ENCODE measurements around the gene CRTC1.

DNA sequence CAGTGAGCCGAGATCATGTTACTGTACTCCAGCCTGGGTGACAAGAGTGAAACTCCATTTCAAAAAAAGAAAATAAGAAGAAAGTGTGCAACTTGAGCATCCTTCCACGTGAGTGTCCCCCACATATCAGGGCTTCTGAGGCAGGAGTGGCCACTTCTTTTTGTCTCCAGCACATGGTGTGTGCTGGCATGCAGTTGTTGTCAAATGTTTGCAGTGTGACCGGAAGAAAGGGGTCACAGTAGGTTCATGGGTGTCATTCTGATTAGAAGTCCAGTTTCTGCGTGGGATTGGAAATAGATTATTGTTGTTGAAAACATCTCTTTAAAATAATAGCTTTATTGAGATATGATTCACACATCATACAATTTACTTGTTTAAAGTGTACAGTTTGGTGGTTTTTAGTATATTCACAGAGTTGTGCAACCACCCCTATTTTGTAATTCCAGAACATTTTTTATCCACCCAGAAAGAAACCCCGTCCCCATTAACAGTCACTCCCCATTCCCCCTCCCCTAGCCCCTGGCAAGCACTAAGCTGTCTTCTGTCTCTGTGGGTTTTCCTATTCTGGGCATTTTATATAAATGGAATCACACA lies 2.2 kb downstream of the CRTC1 start:
- TF ChIP-seq BHLHE40 (IDR thresholded peaks at IDR 0.05; ENCODE audit: borderline replicate concordance), result no peak
- TF ChIP-seq FOXM1 (IDR thresholded peaks at IDR 0.05; ENCODE audit: borderline replicate concordance), result no peak
- no peak for TF ChIP-seq SUZ12 (IDR thresholded peaks at IDR 0.05)
- TF ChIP-seq, protein P1, sequence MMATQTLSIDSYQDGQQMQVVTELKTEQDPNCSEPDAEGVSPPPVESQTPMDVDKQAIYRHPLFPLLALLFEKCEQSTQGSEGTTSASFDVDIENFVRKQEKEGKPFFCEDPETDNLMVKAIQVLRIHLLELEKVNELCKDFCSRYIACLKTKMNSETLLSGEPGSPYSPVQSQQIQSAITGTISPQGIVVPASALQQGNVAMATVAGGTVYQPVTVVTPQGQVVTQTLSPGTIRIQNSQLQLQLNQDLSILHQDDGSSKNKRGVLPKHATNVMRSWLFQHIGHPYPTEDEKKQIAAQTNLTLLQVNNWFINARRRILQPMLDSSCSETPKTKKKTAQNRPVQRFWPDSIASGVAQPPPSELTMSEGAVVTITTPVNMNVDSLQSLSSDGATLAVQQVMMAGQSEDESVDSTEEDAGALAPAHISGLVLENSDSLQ (IDR thresholded peaks at IDR 0.05), result no peak
